Measurements from ENCODE around the gene CCL5.

CCL5 gene

DNA sequence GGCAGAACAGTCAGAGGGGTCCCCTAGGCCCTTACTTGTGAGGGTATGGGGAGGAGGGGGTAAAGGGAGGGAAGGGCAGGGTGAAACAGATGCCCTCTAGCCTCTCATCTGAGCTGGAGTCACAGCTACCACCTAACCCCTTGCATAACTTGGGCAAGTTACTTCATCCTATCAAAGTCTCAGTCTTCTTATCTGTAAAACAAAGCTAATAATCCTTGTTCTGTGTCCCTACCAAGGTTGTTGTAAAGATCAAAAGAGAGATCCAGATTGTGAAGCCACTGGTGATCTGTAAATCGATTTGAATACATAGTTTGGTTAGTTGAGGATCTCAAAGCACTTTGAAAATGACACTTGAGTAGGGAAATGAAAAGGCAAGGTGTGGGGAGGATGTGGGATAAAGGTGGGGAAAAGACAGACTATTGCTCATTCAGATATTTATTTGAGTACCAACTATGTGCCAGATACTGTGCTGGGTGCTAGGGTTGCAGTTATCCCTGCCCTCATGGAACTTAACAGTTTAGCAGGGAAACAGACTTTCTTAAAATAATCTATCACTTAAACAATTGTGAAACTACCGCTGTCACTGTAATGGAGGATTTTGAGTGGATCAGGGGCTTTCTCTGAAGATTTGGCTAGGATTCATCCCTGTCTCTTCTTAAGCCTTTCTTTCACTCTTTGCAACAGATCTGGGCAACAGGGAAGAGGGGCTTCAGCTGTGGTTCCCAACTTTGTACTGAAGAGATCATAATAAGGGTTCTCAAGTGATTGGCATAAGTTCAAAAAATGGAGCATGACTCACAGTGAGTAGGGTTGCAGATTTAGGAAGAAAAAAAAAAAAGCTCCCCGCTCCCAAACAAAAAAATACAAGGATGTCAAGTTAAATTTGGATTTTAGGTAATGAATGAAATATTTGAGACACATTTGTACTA lies 14.5 kb downstream of the CCL5 start:
- DNase-seq: no peak

DNA sequence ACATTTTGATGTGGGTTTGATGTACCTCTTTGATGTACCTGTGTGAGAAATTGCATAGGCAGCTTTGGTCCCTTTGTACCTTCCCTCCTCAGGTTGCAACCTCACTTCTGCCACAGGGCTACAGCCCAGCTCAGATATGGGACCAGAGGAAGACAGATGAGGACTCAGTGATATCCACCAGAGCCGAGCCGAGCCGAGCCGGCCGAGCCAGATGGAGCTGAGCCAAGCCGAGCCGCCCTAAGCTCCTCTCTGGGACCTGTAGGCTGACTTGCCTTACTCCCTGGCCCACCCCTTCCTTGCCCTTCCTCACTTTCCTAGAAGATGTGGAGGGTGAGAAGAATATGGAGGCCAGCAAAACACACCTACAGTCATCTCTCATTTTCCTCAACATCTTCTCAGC lies 15.3 kb downstream of the CCL5 start:
- DNase-seq: no peak

DNA sequence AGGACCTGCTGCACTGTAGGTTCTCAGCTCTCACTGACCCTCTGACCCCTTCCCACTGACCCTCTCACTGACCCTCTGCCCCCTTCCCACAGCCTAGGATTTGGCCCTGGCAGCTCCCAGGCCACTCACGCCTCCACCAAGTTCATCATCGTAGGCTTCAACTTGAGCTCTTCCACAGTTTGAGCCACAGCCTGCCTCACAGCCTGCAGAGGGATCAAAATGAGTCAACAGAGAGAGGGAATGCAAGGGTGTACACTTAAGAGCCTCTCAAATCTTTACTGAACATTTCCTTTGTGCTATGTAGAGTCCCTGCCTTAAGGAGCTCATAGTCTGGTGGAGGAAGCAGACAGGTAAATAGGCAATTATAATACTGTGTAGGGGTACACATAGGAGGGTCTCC lies 23.6 kb downstream of the CCL5 start:
- DNase-seq: no peak

DNA sequence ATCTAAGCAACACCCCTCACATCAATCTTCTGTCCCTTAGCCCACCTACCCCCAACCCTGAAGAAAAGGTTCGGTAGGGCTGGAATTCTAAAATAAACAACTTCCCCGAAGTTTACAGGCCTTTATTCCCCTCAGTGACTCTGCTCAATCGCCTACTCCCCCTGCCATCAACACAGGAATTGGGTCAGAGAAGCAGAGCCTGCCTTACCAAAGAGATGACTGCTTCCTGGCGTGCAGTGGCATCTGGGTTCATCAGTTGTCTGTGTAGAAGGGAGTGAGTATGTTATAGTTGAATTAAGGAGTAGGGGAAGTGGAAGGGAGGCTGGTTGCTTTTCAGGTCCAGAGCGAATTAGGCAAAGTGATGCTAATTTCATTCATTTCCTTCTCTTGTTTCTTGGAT lies 24.2 kb downstream of the CCL5 start:
- DNase-seq: no peak

DNA sequence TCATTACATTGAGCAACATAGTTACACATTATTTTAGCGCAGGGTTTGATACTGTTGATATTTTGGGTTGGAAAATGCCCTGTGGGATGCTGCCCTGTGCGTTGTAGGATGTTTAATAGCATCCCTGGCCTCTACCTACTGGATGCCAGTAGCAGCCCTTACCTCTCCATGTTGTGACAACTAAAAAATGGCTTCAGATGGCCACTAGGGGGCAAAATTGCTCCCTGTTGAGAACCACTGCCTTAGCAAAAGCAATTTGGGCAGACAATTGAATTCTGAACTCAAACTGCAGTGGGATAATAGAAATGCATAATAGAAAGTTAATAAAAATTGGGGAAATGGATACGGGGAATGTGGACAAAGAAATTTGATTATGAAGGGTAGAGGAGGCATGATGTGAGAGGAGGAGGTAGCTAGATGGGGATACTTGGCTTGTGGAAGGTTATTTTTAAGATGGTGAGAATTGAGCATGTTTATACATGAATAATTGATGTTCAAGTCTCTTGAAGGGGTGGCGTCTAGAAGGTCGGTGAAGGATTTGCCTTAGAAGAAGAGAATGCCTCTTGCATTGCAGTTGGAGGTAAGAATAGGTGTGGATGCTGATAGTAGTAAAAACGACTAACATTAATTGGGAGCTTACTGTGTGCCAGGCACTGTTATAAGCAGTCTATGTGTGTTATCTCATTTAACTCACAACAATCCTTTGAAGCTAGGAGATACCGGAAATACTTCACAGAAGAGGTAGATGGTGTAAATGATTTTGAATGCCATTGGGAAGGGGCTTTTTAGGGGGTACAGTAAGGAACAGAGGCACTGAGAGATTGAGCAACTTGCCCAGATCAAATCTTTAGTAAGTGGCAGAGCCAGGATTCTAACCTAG lies 30.5 kb downstream of the CCL5 start:
- no peak for DNase-seq

DNA sequence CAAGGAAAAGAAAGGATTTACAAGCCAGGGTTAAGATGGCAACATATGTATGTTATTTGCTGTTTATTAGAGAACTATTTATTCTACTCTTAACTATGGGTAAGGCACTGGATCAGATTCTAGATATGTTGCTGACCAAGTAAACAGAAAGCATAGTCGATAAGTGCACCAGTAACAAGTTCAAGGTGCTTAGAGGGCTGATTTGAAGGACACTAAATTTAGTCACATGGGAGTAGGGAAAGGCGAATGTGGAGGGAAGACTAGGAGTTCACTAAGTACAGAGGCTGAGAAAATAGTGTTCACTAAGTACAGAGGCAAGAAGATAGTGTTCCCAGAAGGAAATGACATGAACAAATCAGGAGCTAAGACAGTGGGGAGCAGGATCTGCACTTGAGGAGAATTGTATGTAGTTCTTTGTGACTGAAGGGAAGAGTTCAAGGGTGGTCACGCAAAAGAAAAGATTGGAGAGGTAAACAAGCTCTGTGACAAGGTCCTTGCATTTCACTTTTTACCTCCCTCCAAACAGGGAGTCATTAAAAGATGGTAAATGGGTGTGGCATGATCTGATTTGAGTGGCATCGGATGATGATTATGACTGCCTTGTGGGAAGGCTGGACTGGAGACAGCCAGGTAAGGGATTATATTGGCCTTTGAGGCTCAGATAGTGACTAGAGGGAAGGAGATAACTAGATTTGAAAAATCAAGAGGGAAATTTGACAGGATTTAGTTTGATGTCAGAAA lies 32.4 kb downstream of the CCL5 start:
- no peak for DNase-seq

DNA sequence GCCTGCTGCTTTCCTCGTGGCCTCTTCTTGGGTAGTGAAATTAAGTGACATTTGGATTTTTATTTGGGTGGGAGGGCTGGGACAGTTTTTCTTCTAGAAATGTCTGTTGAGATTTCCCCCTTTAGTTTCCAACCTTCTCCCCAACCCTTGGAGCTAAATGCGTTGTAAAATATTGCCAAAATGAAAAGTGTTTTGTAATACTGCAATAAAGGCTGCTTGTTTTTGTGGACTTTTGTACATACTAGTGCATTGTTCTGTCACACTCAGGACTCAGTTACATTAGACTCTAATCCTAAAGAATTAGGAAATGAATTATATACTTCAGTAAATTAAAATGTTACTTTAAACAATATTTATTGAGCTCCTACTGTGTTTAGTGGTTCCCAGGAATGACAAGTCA lies 33.2 kb downstream of the CCL5 start:
- no peak for DNase-seq

DNA sequence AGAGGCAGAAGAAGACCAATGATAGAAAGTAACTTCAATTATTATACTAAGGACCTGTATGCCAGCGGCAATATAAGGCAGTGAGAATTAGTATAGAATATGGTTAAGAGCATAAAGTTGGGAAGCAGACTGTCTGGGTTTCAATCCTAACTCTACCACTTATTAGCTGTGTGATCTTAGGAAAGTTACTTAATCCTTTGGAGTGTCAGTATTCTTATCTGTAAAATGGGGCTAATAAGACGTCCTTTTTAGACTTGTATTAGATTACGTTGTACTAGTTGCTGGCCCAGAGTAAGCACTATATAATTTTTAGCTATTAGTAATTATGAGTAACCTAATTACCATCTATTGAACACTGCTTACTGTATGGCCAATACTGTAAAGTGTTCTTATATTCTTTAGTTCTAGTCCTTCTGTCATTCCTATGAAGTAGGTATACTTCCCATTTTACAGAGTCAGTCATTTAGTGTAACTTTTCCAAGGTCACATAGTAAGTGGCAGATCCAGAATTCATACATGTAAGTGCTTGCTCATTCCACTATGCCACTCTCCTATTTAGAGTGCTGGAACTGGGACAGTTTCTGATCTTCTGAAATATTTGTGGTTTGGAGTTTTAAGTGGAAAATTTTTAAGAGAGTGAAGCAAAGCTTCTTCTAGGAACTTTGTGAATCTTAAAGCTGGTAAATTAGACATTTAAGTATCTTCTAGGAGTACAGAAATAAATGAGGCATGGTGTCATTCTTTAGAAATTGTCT lies 33.9 kb downstream of the CCL5 start:
- DNase-seq: no peak

DNA sequence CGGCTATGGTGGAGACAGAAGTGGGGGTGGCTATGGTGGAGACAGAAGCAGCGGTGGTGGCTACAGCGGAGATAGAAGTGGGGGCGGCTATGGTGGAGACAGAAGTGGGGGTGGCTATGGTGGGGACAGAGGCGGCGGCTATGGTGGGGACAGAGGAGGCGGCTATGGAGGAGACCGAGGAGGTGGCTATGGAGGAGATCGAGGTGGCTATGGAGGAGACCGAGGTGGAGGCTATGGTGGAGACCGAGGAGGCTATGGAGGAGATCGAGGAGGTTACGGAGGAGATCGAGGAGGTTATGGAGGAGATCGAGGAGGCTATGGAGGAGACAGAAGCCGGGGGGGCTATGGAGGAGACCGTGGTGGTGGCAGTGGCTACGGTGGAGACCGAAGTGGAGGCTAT lies 35.6 kb downstream of the CCL5 start:
- DNase-seq: no peak

DNA sequence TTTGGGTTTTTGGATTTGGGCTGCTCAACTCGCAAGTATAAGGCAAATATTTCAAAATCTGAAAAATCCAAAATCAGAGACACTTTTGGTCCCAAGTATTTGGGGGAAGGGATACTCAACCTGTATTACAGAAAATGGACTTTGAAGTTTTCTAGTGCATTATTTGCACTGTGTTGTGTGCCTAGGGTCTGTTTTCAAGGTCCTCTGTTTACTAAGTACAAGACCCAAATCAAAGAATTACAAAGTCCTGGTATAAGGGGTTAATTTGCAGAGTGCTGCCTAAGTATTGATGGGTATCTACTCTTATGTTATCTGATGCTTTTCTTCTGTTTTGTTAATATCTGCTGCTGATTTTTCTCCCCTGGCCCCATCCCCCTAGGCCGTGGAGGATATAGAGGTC lies 36.5 kb downstream of the CCL5 start:
- no peak for DNase-seq

DNA sequence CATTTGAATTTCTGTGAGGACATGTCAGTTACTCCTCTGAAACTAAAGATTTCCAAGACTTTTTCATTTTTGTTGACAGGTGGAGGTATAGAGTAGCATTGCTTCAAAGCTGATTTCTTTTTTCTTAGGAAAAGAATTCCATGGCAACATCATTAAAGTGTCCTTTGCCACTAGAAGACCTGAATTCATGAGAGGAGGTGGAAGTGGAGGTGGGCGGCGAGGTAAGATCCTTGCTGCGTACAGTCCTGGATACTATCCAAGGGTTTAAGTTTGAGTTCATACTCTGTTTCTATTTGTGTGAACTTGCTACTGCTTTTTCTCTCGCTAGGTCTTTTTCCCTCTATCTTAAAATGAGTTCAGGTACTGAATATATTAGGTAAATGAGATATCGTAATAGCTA lies 37.9 kb downstream of the CCL5 start:
- DNase-seq: no peak

DNA sequence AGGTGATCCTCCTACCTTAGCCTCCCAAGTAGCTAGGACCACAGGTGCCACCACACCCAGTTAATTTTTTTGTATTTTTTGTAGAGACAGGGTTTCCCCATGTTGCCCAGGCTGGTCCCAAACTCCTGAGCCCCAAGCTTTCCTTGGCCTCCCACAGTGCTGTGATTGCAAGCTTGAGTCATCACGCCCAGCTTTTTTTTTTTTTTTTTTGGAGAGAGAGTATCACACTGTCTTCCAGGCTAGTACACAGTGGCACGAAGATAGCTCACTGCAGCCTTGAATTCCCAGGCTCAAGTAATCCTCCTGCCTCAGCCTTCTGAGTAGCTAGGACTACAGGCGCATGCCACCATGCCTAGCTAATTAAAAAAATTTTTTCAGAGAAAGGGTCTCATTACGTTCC lies 38.7 kb downstream of the CCL5 start:
- no peak for DNase-seq

DNA sequence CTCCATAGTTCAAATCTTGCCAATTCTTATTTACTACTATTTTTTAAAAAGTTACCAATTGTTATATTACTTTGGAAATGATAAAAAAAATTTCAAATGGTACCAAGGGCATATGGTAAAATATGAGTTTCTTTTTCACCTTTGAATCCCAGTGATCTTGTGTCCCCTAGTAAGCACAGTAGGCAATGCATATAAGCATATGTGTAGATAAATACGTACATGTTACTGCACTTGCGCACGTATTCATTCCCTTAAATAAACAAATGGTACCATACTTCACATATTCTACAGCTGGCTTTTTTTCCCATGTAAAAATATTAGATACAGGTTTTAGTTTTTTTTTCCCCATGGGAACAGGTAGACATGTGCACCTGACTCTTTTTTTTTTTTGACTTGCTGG lies 39.1 kb downstream of the CCL5 start:
- DNase-seq: no peak

DNA sequence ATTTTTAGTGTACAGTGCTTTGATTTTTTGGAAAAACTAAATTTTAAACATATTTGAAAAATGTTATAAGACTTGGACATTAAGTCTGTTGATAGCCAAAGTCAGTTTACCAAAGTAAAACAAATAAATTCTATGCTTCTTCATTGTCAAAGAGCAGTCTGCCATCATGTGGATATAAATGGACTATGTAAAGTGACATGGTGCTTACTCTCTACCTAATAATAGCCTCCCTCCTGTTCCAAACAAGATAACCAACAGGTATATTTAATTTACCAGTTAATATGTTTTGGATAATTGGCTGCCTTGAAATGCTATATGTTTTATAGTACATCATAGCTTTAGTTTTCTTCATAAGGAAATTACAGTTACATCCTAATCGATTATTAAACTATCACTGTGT lies 55.0 kb downstream of the CCL5 start:
- no peak for DNase-seq

Measured in SIG-M5 (cell line).